GM12878 (cell line): ENCODE data around the gene CARS2.

Experiments
- ASH2L ChIP-seq: fragments of 300-600, 200-600 bp; sonication (generic); IDR thresholded peaks from 2 replicates; pipeline ENCODE4 v1.6.1; 2017; ENCODE audit warnings: low read depth, mild to moderate bottlenecking, borderline replicate concordance
- CTCF ChIP-seq, 3 experiments: IDR thresholded peaks in 2 of 3; conservative IDR thresholded peaks in 1 of 3; 2 replicates each; pipeline ENCODE4 v1.5.1; 2011; ENCODE audit warnings: low read depth in 3 of 3, low read length in 3 of 3, mild to moderate bottlenecking in 3 of 3, control low read depth in 2 of 3, moderate library complexity in 2 of 3, inconsistent platforms in 1 of 3, mixed read lengths in 1 of 3; ENCODE audit not compliant: control insufficient read depth in 2 of 3, insufficient read depth in 1 of 3; ENCODE audit errors: extremely low read depth in 1 of 3
- EP300 ChIP-seq, 2 experiments: fragments of 150-350 bp in 1 of 2; IDR thresholded peaks; 2 replicates each; pipeline ENCODE4 v1.6.1; 2011 to 2012; ENCODE audit warnings: low read depth in 2 of 2, low read length in 2 of 2, borderline replicate concordance in 1 of 2, improper control_type of control experiment in 1 of 2, inconsistent platforms in 1 of 2; ENCODE audit not compliant: control insufficient read depth in 1 of 2
- FOS ChIP-seq: IDR thresholded peaks from 3 replicates; pipeline ENCODE4 v1.6.1; 2011; ENCODE audit warnings: borderline replicate concordance; ENCODE audit not compliant: insufficient read length; ENCODE audit errors: extremely low read depth
- IRF5 ChIP-seq: fragments of 450-650 bp; IDR thresholded peaks from 2 replicates; pipeline ENCODE4 v1.6.1; 2017; ENCODE audit warnings: borderline replicate concordance
- MXI1 ChIP-seq: fragments of 150-350 bp; IDR thresholded peaks from 2 replicates; pipeline ENCODE4 v1.6.1; 2011; ENCODE audit warnings: low read depth, mild to moderate bottlenecking, inconsistent platforms, low read length, improper control_type of control experiment
- NFIC ChIP-seq: IDR thresholded peaks from 2 replicates; pipeline ENCODE4 v1.6.1; 2012; ENCODE audit warnings: low read depth, mild to moderate bottlenecking, inconsistent platforms, low read length, moderate library complexity
- NFYB ChIP-seq: IDR thresholded peaks from 2 replicates; pipeline ENCODE4 v1.6.1; 2011; ENCODE audit warnings: low read depth, mild to moderate bottlenecking, low read length, improper control_type of control experiment, moderate library complexity; ENCODE audit not compliant: insufficient read depth
- NRF1 ChIP-seq: conservative IDR thresholded peaks from 2 replicates; pipeline ENCODE4 v1.6.1; 2011; ENCODE audit warnings: mild to moderate bottlenecking, low read depth, low read length, improper control_type of control experiment
- POLR2A ChIP-seq: IDR thresholded peaks from 2 replicates; pipeline ENCODE4 v1.6.1; 2011; ENCODE audit warnings: low read depth, mild to moderate bottlenecking, low read length
- TARDBP ChIP-seq: IDR thresholded peaks from 2 replicates; pipeline ENCODE4 v1.6.1; 2016; ENCODE audit warnings: borderline replicate concordance
- TF ChIP-seq, protein P1 (sequence below): IDR thresholded peaks from 2 replicates; pipeline ENCODE4 v1.6.1; 2012; ENCODE audit warnings: low read depth, low read length, improper control_type of control experiment

DNA sequence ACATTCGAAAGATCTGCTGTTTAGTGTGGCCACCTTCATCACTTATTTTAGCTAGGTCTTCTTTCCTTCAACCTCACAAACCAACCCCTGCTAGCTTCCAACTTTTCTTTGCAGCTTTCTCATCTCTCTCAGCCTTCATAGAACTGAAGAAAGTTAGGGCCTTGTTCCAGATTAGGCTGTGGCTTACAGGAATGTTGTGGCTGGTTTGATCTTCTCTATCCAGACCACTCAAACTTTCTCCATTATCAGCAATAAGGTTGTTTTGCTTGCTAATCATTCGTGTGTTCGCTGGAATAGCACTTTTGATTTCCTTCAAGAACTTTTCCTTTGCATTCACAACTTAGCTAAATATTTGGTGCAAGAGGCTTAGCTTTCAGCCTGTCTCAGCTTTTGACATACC, 44.7 kb downstream of the CARS2 start:
- no peak for TF ChIP-seq IRF5
- TF ChIP-seq FOS, result no peak
- no peak for TF ChIP-seq CTCF (IDR thresholded peaks at IDR 0.05 in 2 of 3, conservative IDR thresholded peaks at IDR 0.05 in 1 of 3; ENCODE audit: control insufficient read depth in 2 of 3, extremely low read depth in 1 of 3, insufficient read depth in 1 of 3, low read depth in 3 of 3, low read length in 3 of 3)
- no peak for TF ChIP-seq NFIC
- no peak for TF ChIP-seq MXI1
- TF ChIP-seq NRF1, result no peak
- no peak for TF ChIP-seq EP300 (IDR thresholded peaks at IDR 0.05; ENCODE audit: borderline replicate concordance in 1 of 2, control insufficient read depth in 1 of 2, low read depth in 2 of 2, low read length in 2 of 2)
- no peak for TF ChIP-seq NFYB
- no peak for TF ChIP-seq TARDBP
- TF ChIP-seq POLR2A, result no peak
- TF ChIP-seq, protein P1, sequence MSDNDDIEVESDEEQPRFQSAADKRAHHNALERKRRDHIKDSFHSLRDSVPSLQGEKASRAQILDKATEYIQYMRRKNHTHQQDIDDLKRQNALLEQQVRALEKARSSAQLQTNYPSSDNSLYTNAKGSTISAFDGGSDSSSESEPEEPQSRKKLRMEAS, result no peak
- no peak for TF ChIP-seq ASH2L
